Neutrophil (primary cell): ENCODE results near the gene PCDHA11.

ENCODE experiments used
- H3K27ac ChIP-seq: fragments of 200-600 bp; sonication (generic); 2 replicates; pipeline ENCODE4 v1.5.1; 2016; ENCODE audit warnings: mild to moderate bottlenecking, moderate library complexity
- H3K27me3 ChIP-seq: fragments of 200-600 bp; sonication (generic); 2 replicates; pipeline ENCODE4 v1.6.0; 2016; ENCODE audit warnings: mild to moderate bottlenecking
- H3K36me3 ChIP-seq: fragments of 200-600 bp; sonication (generic); 2 replicates; pipeline ENCODE4 v1.5.1; 2017
- H3K4me1 ChIP-seq, 2 experiments: fragments of 200-600 bp in 1 of 2; sonication (generic) in 1 of 2; 1 replicate in 1 of 2; 2 replicates in 1 of 2; pipeline versions ENCODE4 v1.5.1 to v1.6.1; 2013 to 2016; ENCODE audit warnings: low read depth in 1 of 2, low read length in 1 of 2, mild to moderate bottlenecking in 1 of 2, moderate library complexity in 1 of 2; ENCODE audit not compliant: control insufficient read depth in 1 of 2, insufficient read depth in 1 of 2
- H3K4me3 ChIP-seq, 2 experiments: fragments of 200-600 bp in 1 of 2; sonication (generic) in 1 of 2; 1 replicate in 1 of 2; 2 replicates in 1 of 2; pipeline ENCODE4 v1.5.1; 2013 to 2016; ENCODE audit warnings: low read depth in 1 of 2, low read length in 1 of 2, mild to moderate bottlenecking in 1 of 2, moderate library complexity in 1 of 2
- H3K9me3 ChIP-seq: fragments of 200-600 bp; sonication (generic); 2 replicates; pipeline ENCODE4 v1.5.1; 2016
- CTCF ChIP-seq: fragments of 200-600 bp; sonication (generic); IDR thresholded peaks from 2 replicates; pipeline ENCODE4 v1.5.1; 2016; ENCODE audit warnings: antibody characterized with exemption

PCDHA11 gene

GRCh38 chr5:140857177-140857986, 11.4 kb upstream of the PCDHA11 start:
- no peak overlapping the region for H3K27ac ChIP-seq
- H3K4me3 ChIP-seq = no peak overlapping the region
- H3K27me3 ChIP-seq = peaks cover 18% of the 10 kb centered on the region
- no peaks in the 10 kb centered on the region for H3K4me1 ChIP-seq
- H3K9me3 ChIP-seq = peaks cover 11% of the 10 kb centered on the region
- no peak for TF ChIP-seq CTCF
- no peaks in the 10 kb centered on the region for H3K36me3 ChIP-seq

- TF ChIP-seq CTCF = no peak
- H3K9me3 ChIP-seq = peaks cover 16% of the 10 kb centered on the region
These were observed 10.8 kb upstream of the PCDHA11 start for GRCh38 chr5:140857987-140858240.

GRCh38 chr5:140862441-140863295, 6.1 kb upstream of the PCDHA11 start:
- Histone ChIP-seq H3K27ac (no peak overlapping the region), H3K4me3 (no peak overlapping the region), H3K9me3 (peaks cover 20% of the 10 kb centered on the region), H3K36me3 (no peaks in the 10 kb centered on the region), H3K4me1 (no peaks in the 10 kb centered on the region), H3K27me3 (no peaks in the 10 kb centered on the region)
- TF ChIP-seq CTCF = no peak

More at GRCh38 chr5:140857987-140858240, 10.8 kb upstream of the PCDHA11 start:
- Histone ChIP-seq H3K36me3 (no peaks in the 10 kb centered on the region), H3K4me3 (no peak overlapping the region), H3K4me1 (no peaks in the 10 kb centered on the region), H3K27ac (no peak overlapping the region), H3K27me3 (peaks cover 18% of the 10 kb centered on the region)

- Histone ChIP-seq H3K9me3 (peaks cover 17% of the 10 kb centered on the region), H3K27ac (no peak overlapping the region), H3K4me1 (no peaks in the 10 kb centered on the region), H3K4me3 (no peak overlapping the region), H3K36me3 (no peaks in the 10 kb centered on the region), H3K27me3 (peaks cover 36% of the 10 kb centered on the region)
- TF ChIP-seq CTCF = no peak
These were observed 764 bp downstream of the PCDHA11 start for GRCh38 chr5:140869555-140869886.

- Histone ChIP-seq H3K4me1 (no peaks in the 10 kb centered on the region), H3K27ac (no peak overlapping the region), H3K36me3 (no peaks in the 10 kb centered on the region), H3K9me3 (peaks cover 21% of the 10 kb centered on the region), H3K27me3 (peaks cover 45% of the 10 kb centered on the region), H3K4me3 (no peak overlapping the region)
- no peak for TF ChIP-seq CTCF
These were observed 1.8 kb downstream of the PCDHA11 start for GRCh38 chr5:140870221-140871201.
